Measurements from ENCODE around the gene APOL6. TPM values are rescaled to one million over a fixed set of nuclear protein-coding genes. Genes with fewer than 3 reads are reported as not detected.

The APOL6 gene
- total RNA-seq, 1 experiment from 2014 or later: 9.9 TPM

DNA sequence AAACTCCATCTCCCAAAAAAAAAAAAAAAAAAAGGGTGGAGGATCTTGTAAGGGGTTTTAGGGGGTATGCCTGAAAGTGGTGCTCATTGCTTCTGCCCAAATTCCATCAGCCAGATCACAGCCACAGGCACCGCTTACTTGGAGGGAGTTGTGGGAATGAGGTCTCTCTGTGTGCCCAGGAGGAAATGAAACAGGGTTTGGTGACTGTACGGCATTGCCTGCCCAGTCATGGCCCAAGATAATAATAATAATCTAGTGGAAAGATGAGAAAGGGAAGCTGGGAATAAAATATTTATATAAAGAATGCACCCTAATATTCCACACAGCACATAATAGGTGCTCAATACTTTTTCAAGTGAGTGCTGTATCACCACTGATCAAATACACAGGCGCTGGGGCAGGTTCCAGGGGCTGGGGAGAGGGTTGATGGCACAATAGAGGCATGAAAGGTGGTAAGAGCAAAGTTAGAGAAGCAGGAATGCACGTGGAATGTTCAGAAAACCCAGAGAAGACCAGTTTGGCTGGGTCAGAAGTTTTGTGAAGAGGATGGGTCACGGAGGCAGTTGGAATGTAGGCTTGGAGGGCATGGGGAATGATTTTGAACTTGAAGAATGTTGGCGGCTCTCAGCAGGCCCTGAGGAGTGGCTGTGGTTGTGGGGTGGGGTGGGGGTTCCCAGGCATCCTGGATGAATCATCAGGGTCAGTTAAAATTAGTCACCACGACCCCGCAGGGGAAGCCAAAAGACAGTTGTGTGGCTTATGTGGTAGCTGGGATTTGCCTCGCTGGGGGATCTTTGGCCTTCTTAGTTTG, 18.6 kb upstream of the APOL6 start:
- Histone ChIP-seq H3K27me3 (no peaks in the 10 kb centered on the region), H3K9me3 (no peaks in the 10 kb centered on the region), H3K36me3 (no peaks in the 10 kb centered on the region), H3K4me3 (no peak overlapping the region)
- peak; percentile 98 for DNase-seq

DNA sequence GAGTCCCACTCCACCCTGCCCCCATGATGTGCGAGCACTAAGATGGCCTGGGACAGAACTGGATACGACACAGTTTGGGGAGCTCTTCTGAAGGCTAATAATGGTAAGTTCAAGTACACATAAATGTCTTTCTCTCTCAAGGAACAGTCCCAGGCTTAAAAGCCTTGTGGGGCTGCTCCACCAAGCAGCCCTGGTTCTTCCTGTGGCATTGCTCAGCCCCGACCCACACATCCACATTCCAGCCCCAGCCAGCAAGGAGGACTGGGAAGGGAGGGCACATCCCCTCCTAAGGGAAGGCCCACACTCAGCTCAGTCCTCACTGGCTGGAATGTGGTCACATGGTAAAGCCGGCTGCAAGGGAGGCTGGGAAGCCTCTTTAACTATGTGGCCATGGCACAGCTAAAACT, 17.9 kb upstream of the APOL6 start:
- Histone ChIP-seq H3K27me3 (no peaks in the 10 kb centered on the region), H3K4me3 (no peak overlapping the region), H3K9me3 (no peaks in the 10 kb centered on the region), H3K36me3 (no peaks in the 10 kb centered on the region)
- peak; percentile 84 for DNase-seq

DNA sequence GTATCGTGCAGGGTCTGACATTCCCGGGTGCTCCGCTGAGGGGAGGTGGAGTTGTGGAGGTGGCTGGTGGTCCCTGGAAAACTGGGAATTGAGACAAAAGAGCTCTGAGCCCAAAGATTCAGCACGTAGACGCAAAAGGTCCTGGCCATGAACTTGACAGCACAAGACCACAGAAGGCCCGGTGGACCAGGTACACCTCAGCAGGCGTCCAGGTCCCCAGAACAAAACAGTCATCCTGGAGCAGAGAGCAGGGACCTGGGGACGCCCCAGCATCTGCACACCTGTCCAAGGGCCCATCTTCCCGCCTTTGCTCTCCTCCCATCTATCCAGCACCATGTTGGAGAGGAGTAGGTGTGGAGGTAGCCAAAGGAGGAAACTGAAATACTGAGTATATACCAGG, 17.4 kb upstream of the APOL6 start:
- Histone ChIP-seq H3K36me3 (no peaks in the 10 kb centered on the region), H3K9me3 (no peaks in the 10 kb centered on the region), H3K27me3 (no peaks in the 10 kb centered on the region), H3K4me3 (no peak overlapping the region)
- DNase-seq: no peak

GRCh38 chr22:35631597-35631996, 16.6 kb upstream of the APOL6 start:
- Histone ChIP-seq H3K27me3 (no peaks in the 10 kb centered on the region), H3K4me3 (no peak overlapping the region), H3K9me3 (no peaks in the 10 kb centered on the region), H3K36me3 (no peaks in the 10 kb centered on the region)
- DNase-seq: peak; percentile 61

DNA sequence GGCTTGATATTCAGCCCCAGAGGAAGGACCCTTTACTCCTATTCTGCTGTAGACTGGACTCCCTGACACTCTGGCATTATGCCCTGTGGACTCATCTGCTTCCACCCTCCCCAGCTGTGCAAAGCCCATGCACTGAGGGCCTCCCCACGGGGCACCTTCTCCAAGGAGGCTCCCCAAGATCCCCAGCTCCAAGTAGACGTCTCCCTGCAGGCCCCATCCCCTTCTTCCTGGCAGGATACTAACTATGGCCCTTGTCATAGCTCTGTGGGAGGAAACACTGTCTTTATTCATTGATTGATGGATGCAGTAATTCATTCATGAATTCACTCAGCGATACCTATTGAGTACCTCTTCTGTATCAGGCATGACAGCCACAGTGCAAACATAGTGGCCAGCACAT, 15.3 kb upstream of the APOL6 start:
- H3K27me3 ChIP-seq: no peaks in the 10 kb centered on the region
- no peaks in the 10 kb centered on the region for H3K9me3 ChIP-seq
- DNase-seq: no peak
- H3K36me3 ChIP-seq: no peaks in the 10 kb centered on the region
- H3K4me3 ChIP-seq: no peak overlapping the region

- Histone ChIP-seq H3K27me3 (no peaks in the 10 kb centered on the region), H3K9me3 (no peaks in the 10 kb centered on the region), H3K4me3 (no peak overlapping the region), H3K36me3 (no peaks in the 10 kb centered on the region)
- DNase-seq: no peak
Observed at GRCh38 chr22:35633520-35633919, 14.7 kb upstream of the APOL6 start.

- Histone ChIP-seq H3K9me3 (no peaks in the 10 kb centered on the region), H3K27me3 (no peaks in the 10 kb centered on the region), H3K4me3 (no peak overlapping the region), H3K36me3 (no peaks in the 10 kb centered on the region)
- no peak for DNase-seq
Observed at GRCh38 chr22:35634015-35634414, 14.2 kb upstream of the APOL6 start.

- no peak overlapping the region for H3K4me3 ChIP-seq
- H3K27me3 ChIP-seq: no peaks in the 10 kb centered on the region
- H3K9me3 ChIP-seq: no peaks in the 10 kb centered on the region
- DNase-seq: no peak
- no peaks in the 10 kb centered on the region for H3K36me3 ChIP-seq
Observed at GRCh38 chr22:35634943-35635540, 13.2 kb upstream of the APOL6 start.

DNA sequence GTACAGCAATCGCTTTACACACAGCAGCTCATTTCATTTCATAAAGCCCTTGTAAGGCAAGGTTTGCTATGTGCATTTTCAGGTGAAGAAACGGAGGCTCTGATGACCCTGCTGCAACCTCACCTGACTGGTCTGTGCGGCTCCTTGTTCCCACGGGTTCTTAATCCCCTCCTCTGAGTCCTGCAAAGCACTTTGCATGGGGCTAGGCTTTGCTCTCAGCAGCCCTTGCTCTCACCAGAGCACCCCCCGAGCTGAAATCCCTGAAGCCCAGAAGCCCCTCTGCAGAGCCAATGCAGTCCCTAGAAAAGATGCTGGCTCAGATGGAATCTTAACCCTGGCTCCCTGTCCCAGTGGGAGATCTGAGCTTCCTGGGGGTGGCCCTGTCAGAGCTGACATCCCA, 11.0 kb upstream of the APOL6 start:
- no peak for DNase-seq
- no peaks in the 10 kb centered on the region for H3K36me3 ChIP-seq
- no peak overlapping the region for H3K4me3 ChIP-seq
- no peaks in the 10 kb centered on the region for H3K9me3 ChIP-seq
- H3K27me3 ChIP-seq: no peaks in the 10 kb centered on the region

DNA sequence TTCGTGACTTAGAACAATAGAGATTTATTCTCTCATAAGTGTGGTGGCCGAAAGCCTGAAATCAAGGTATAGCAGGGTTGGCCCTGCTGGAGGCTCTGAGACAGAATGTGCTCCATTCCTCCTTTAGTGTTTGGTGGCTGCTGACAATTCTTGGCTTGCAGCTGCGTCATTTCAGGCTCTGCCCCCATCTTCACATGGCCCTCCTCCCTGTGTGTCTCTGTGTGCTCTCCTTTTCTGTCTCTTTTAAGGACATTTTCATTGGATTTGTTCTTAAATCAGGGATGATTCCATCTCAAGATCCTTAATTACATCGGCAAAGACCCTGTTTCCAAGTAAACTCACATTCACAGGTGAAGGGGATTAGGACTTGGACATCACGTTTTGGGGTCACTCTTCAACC, 10.2 kb upstream of the APOL6 start:
- H3K36me3 ChIP-seq: no peaks in the 10 kb centered on the region
- no peaks in the 10 kb centered on the region for H3K27me3 ChIP-seq
- H3K9me3 ChIP-seq: no peaks in the 10 kb centered on the region
- no peak overlapping the region for H3K4me3 ChIP-seq
- no peak for DNase-seq

GRCh38 chr22:35638410-35638809, 9.8 kb upstream of the APOL6 start:
- Histone ChIP-seq H3K9me3 (no peaks in the 10 kb centered on the region), H3K36me3 (no peaks in the 10 kb centered on the region), H3K4me3 (no peak overlapping the region), H3K27me3 (no peaks in the 10 kb centered on the region)
- DNase-seq: peak; percentile 88

DNA sequence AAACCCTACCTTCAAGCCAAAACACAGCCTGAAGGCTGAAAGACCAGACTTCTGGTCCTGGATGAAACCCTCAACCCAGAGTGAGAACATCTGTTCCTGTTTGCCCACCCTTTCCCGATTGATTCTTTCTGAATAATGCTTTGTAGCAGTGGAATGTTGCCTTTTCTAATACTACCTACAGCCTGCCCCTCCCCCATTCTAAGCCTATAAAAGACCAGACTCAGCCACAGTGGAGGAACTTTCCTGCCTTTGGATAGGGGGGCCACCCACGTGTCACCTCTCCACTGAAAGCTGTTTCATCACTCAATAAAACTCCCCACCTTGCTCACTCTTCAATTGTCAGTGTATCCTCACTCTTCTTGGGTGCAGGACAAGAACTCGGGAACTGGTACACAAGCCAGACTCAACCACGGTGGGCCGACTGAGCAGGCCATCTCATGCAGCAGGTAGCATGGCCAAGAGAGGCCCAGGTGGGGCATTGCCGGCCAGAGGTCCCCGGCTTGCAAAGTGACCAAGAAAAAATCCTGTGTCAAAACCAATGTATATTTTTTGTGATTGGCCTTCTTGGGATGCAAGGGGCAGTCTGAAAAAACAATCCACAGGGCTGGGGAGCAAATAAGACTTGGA, 6.6 kb upstream of the APOL6 start:
- H3K36me3 ChIP-seq: no peaks in the 10 kb centered on the region
- H3K4me3 ChIP-seq: no peak overlapping the region
- H3K27me3 ChIP-seq: no peaks in the 10 kb centered on the region
- no peaks in the 10 kb centered on the region for H3K9me3 ChIP-seq
- DNase-seq: no peak

- H3K4me3 ChIP-seq: no peak overlapping the region
- peak; percentile 51 for DNase-seq
- H3K9me3 ChIP-seq: no peaks in the 10 kb centered on the region
- H3K27me3 ChIP-seq: no peaks in the 10 kb centered on the region
- H3K36me3 ChIP-seq: no peaks in the 10 kb centered on the region
Observed at GRCh38 chr22:35642305-35642741, 5.9 kb upstream of the APOL6 start.

GRCh38 chr22:35643991-35644390, 4.3 kb upstream of the APOL6 start:
- no peak overlapping the region for H3K4me3 ChIP-seq
- no peaks in the 10 kb centered on the region for H3K27me3 ChIP-seq
- no peak for DNase-seq
- H3K9me3 ChIP-seq: no peaks in the 10 kb centered on the region
- H3K36me3 ChIP-seq: no peaks in the 10 kb centered on the region; the same call in 1 of the 2 replicates

- H3K36me3 ChIP-seq: peaks cover 3% of the 10 kb centered on the region; the same call in 1 of the 2 replicates
- H3K27me3 ChIP-seq: no peaks in the 10 kb centered on the region
- no peak overlapping the region for H3K4me3 ChIP-seq
- DNase-seq: no peak
- no peaks in the 10 kb centered on the region for H3K9me3 ChIP-seq
Observed at GRCh38 chr22:35645646-35646045, 2.6 kb upstream of the APOL6 start.

GRCh38 chr22:35649026-35649553, 844 bp downstream of the APOL6 start:
- no peak for DNase-seq
- peaks cover 9% of the 10 kb centered on the region for H3K36me3 ChIP-seq
- peak overlapping the region; percentile 71 for H3K4me3 ChIP-seq
- no peaks in the 10 kb centered on the region; the same call in 1 of the 2 replicates for H3K9me3 ChIP-seq
- H3K27me3 ChIP-seq: no peaks in the 10 kb centered on the region

- no peaks in the 10 kb centered on the region; the same call in 1 of the 2 replicates for H3K9me3 ChIP-seq
- no peaks in the 10 kb centered on the region for H3K27me3 ChIP-seq
- peak overlapping the region; percentile 71 for H3K4me3 ChIP-seq
- DNase-seq: no peak
- H3K36me3 ChIP-seq: peaks cover 9% of the 10 kb centered on the region
Observed at GRCh38 chr22:35649636-35650250, 1.5 kb downstream of the APOL6 start.

Data from MG63 (cell line).